ENCODE measurements around the gene LSM10.

The LSM10 gene

DNA sequence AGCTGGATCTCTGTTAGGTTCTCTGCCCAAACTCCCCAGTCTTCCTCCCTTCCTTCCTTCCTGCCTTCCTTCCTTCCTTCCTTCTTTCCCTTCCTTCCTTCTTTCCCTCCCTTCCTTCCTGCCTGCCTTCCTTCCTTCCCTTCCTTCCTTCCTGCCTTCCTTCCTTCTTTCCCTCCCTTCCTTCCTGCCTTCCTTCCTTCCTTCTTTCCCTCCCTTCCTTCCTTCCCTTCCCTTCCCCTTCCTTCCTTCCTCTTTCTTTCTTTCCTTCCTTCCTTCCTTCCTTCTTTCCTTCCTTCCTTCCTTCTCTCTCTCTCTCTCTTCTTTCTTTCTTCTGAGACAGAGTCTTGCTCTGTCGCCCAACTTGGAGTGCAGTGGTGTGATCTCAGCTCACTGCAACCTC is 8.7 kb upstream of the LSM10 start:
- DNase-seq, result no peak

GRCh38 chr1:36402504-36402890 is 4.8 kb upstream of the LSM10 start:
- DNase-seq, result no peak

GRCh38 chr1:36401602-36402503 is 4.1 kb upstream of the LSM10 start:
- DNase-seq, result no peak

- no peak for DNase-seq
These were observed 3.3 kb upstream of the LSM10 start for GRCh38 chr1:36400825-36401601.

GRCh38 chr1:36400514-36400824 is 2.8 kb upstream of the LSM10 start:
- no peak for DNase-seq

GRCh38 chr1:36398370-36398977 is 766 bp upstream of the LSM10 start:
- DNase-seq, result no peak

- no peak for DNase-seq
These were observed 678 bp downstream of the LSM10 start for GRCh38 chr1:36397083-36397377.

GRCh38 chr1:36396359-36396758 is 1.3 kb downstream of the LSM10 start:
- DNase-seq, result no peak

DNA sequence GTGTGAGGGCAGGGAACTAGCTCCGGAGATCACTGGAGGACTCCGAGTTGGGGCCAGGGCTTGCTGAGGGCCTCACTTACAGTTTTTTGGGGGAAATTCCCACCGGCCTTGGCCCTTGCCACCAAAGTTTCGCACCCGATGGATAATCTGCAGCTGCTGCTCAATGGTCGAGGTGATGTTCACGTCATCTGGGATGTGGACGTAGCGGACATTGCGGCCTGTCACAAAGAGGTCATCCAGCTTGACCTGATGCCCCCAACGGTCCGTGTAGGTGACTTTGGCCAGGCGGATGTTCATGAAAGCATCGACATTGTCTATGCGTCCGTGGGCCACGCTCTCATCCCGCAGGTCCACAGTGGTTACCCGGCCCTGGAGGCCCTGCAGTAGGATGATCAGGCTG is 4.0 kb downstream of the LSM10 start:
- no peak for DNase-seq

GRCh38 chr1:36392836-36393235 is 4.9 kb downstream of the LSM10 start:
- DNase-seq, result no peak

DNA sequence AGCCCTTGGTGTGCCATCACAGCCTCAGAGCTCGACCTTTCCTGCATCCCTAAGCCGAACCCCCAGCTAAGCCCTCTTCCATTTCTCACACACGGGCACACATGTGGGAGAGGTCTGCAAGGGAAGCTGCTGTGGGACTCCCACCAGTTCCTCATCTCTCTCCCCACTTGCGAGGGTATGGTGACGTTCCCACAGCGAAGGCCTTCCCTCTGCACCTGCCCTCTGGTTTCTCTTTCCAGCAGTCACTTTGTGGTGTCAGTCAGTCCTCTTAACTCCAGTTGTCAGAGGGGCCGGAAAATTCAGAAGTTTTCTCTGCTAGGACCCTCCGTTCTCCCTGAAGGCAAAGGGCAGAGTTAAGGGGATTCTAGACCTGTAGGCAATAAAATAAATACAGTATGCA is 6.4 kb downstream of the LSM10 start:
- DNase-seq, result no peak

DNA sequence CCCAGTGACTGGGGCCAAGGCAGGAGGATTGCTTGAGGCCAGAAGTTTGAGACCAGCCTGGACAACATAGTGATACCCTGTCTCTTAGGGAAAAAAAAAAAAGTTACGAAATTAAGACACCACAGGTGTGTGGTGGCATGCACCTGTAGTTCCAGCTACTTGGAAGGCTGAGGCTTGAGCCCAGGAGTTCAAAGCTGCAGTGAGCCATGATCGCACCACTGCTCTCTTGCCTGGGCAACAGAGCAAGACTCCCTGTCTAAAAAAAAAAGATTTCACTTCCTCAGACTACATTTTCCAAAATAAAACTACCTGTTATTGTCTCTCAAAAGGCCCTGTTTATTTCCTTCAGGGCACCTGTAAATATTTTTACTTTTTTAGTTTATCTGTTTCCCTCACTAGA is 7.3 kb downstream of the LSM10 start:
- no peak for DNase-seq

DNA sequence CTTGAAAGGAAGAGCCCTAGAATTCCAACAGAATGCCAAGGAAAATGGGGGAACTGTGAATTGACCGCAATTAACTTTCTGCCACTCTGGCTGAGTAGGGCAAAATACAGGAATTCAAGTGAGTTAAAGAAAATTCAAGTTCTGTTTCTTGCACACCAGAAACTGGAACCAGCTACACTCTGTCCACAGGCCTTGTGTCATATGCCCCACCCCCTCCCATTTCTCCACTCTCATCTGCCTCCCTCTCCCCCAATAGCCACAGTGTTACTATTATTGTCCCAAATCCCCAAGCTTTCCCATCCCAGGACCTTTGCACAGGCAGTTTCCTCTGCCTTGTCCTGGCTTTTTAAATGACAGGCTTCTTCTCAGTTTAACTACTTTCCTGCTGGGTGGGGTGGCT is 7.7 kb downstream of the LSM10 start:
- DNase-seq, result no peak

DNA sequence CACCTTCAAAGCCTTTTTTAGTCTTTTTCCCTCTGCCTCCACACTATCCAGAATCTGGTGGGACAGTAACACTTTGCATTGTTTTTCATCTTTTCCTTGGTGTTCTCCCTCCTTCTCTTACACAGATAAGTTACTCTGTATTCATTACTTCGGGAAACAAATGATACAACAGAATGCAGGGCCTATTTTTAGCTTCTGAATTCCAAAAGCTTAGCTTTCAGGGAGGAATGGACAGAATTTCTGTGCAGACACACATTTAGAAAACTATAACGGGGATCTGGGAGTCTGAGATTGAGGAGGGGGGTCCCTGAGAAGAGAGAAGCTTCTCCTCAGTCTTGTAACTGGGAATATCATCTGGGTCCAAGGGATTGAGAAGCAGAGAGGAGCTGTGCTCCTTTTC is 8.4 kb downstream of the LSM10 start:
- no peak for DNase-seq

GRCh38 chr1:36387141-36387949 is 10.4 kb downstream of the LSM10 start:
- DNase-seq, result no peak

DNA sequence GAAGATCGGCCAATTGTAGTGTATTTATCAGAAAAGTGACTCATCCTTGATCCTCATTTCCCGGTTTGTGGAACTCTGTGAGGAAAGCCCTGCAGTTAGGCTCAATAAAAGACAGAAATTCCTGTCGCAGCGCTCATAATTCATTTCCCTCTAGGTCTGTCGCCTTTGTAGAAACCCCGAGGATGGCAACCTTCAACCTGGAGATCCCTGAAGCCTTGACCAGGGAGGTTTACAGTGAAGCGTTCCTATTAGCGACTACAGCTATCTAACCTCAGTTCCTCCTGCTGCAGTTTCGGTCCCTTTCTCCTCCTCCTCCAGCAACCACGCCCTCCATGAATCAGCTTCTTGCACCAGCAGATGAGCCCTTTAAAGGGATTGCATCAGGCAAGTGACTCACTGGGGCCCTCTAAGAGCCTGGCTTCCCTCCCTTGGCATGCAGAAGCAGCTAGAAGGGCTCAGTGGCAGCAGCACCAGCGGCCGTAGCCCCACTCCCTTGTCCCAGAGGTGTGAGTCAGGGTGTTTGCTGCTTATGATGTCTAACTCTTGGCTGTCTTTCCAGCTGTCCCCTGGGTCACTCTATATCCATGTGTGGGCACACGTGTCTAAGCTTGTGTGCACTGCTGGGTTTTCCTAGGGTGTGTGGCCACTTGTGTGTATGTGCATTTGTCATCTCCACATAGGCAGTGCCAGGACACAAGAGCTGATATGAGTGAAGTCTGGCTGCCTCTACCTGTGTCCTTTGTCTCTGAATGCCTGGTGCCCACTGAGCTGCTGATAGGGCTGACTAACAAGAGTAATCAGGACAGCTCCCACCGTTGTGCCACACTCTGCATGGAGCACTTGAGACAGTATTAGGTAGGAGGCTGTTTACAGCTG is 11.2 kb downstream of the LSM10 start:
- peak; percentile 18 for DNase-seq

DNA sequence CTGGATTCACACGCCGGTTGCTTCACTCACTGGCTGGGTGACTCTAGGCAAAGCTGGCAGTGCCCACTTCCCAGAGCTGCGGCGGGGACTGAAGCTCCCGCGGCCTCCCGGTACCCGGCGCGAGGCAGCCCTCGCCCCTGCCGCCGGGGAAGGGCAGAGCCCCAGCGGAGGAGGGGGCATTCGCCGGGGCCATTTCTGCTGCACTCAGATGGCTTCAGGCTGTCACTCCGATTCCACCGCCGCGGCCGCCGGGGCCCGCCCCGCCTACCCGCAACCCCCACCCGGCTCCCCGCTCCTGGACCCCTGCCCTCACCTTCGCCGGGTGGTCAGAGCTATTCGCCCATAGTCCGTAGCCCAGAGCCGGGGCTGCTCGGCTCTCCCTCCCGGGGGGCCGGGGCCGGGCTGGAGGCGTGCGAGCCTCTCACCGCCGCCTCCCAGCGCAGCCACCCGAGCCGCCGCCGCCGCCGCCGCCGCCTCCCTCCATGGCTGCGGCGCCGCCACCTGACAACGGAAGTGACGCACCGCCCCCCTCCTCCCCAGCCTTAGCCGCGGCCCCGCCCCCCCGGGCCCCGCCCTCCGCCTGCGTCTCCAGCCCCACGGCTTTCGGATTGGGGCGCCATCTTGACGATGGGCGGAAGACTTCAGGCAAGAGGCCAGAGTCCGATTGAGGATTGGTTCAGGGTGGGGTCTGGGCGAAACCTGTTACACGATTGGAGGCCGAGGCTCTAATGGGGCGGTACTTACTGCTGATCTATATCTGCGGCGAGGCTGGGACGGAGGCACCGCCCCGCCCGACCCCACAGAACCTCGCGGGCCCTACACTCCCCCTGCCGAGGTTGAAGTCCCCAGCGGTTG is 12.1 kb downstream of the LSM10 start, which contains the start of gene STK40:
Gene STK40, minus strand, starts transcription at position 515 of the 855 bp plus-strand sequence. CDS start 24,592 bp downstream, outside the sequence.
- peak; percentile 100 for DNase-seq

DNA sequence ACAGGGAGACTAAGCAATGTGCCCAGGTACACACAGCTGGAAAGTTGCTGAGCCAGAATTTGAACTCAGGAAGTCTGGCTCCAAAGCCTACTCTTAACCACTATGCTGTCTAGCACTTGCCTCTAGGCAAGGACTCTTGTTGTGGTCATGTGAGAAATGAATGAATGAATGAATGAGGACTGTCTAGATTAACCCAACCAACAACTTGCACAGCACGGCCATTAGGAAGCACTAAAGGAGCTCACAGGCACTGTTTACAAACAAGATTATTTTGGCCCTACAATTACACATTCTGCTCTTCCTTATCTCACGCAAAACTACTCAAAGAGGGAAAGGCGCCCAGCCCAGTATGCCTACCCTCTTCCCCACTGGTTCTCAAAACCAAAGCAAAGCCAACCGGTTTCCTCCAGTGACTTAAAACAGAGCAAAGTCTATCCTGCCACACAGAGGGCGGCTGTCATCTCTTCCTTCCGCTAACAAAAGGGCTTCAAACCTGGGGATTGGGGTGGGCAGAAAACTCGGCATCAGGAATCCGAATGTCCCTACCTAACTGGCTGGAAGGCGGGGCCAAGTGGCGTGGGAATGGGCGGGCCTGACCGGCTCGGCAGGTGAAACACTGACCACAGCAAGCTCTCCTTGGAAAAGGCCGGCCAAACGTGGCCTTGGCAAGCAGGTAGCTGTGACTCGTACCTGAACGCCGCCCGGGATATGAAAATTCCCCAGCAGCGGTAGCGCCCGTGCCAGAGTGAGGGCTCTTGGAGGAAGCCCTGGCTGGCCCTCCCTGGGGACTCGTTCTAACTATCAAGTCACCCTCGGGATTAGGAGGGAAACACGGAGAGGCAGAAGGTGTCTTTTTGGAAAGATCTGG is 12.9 kb downstream of the LSM10 start:
- peak; percentile 55 for DNase-seq

DNA sequence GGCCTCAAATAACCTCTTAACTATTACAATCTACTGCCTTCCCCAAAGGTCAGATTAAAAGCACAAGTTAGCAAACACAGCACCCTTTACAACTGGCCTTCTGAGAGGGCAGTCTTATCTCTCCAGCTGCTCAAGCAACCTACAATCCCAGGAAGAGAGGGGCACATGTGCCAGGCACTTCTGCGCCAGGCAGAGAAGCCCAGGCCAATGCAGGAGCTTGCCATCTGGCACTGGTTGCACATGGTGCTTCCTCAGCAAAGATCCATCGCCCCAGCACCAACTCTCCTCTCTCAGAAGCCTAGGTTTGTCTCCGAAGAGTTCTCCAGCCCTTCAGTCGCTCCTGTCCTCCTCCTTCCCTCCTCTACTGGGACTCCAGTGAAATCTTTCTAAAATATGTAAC is 14.5 kb downstream of the LSM10 start:
- no peak for DNase-seq

- DNase-seq, result no peak
These were observed 15.0 kb downstream of the LSM10 start for GRCh38 chr1:36382669-36383068.

Measured in NCI-H1092 (cell line).